PC-3 (cell line): ENCODE data around the gene SINHCAF. TPM values are rescaled to one million over a fixed set of nuclear protein-coding genes. Genes with fewer than 3 reads are reported as not detected.

ENCODE experiments used
- ATAC-seq: fragments of 200-7000 bp; cut with Tn5 transposase; 2 replicates; pipeline ENCODE4 v1.9.1; 2020; ENCODE audit warnings: mild to moderate bottlenecking, moderate library complexity
- BruUV-seq: library from RNA; stranded (reverse); fragments of 400-500 nt; replicated peaks from 2 replicates; lab custom pipeline; 2021; lab: Mats Ljungman, UMichigan
- CTCF ChIA-PET: fragments of 300-600 bp; sonication (Branson Sonifier 250); formaldehyde crosslinking; loops from one replicate; lab custom pipeline; 2022; ENCODE audit warnings: antibody characterized with exemption; lab: Charles Lee
- POLR2A ChIA-PET: fragments of 300-600 bp; sonication (Branson Sonifier 250); formaldehyde crosslinking; loops from one replicate; lab custom pipeline; 2022; ENCODE audit warnings: antibody characterized with exemption; ENCODE audit not compliant: unreplicated experiment; lab: Charles Lee
- DNase-seq: peaks from one replicate; pipeline ENCODE4 v3.0.0-alpha.2; 2015
- H2AFZ ChIP-seq: fragments of 300-600 bp; sonication (generic); 2 replicates; pipeline ENCODE4 v1.6.0; 2016; ENCODE audit warnings: antibody characterized with exemption, low read length
- H3F3A ChIP-seq: fragments of 300-600 bp; sonication (generic); one replicate; pipeline ENCODE4 v1.6.0; 2017; ENCODE audit warnings: antibody characterized with exemption, low read length, control low read depth, mild to moderate bottlenecking; ENCODE audit not compliant: unreplicated experiment
- H3K27ac ChIP-seq: fragments of 300-600 bp; sonication (generic); 2 replicates; pipeline ENCODE4 v1.5.1; 2016; ENCODE audit warnings: mild to moderate bottlenecking, low read length
- H3K27me3 ChIP-seq: fragments of 300-600 bp; sonication (generic); 2 replicates; pipeline ENCODE4 v1.6.1; 2016; ENCODE audit warnings: low read length, mixed read lengths
- H3K36me3 ChIP-seq: fragments of 300-600 bp; sonication (generic); 2 replicates; pipeline ENCODE4 v1.6.1; 2016; ENCODE audit warnings: low read depth, mixed run types, low read length, mixed read lengths
- H3K4me1 ChIP-seq: fragments of 300-600 bp; sonication (generic); 2 replicates; pipeline ENCODE4 v1.5.1; 2016; ENCODE audit warnings: low read length; ENCODE audit not compliant: insufficient read depth
- H3K4me2 ChIP-seq: fragments of 300-600 bp; sonication (generic); 2 replicates; pipeline ENCODE4 v1.6.0; 2016; ENCODE audit warnings: low read length
- H3K4me3 ChIP-seq: fragments of 300-600 bp; sonication (generic); 2 replicates; pipeline ENCODE4 v1.5.1; 2016; ENCODE audit warnings: mild to moderate bottlenecking, low read length, mixed read lengths
- H3K79me2 ChIP-seq: fragments of 300-600 bp; sonication (generic); 2 replicates; pipeline ENCODE4 v1.6.1; 2017; ENCODE audit warnings: low read length, mixed read lengths
- H3K9ac ChIP-seq: fragments of 300-600 bp; sonication (generic); 2 replicates; pipeline ENCODE4 v1.6.0; 2016; ENCODE audit warnings: mild to moderate bottlenecking, low read length
- H3K9me2 ChIP-seq: fragments of 300-600 bp; sonication (generic); replicated peaks from 2 replicates; pipeline ENCODE4 v1.6.1; 2016; ENCODE audit warnings: mixed run types, low read length, mixed read lengths
- H3K9me3 ChIP-seq: fragments of 300-600 bp; sonication (generic); 2 replicates; pipeline ENCODE4 v1.6.1; 2016; ENCODE audit warnings: low read length, mixed read lengths
- H4K20me1 ChIP-seq: fragments of 300-600 bp; sonication (generic); 2 replicates; pipeline ENCODE4 v1.6.1; 2016; ENCODE audit warnings: low read length, mixed read lengths
- CTCF ChIP-seq: fragments of 300-600 bp; sonication (generic); conservative IDR thresholded peaks from 2 replicates; pipeline ENCODE4 v1.5.1; 2017; ENCODE audit warnings: antibody characterized with exemption, low read depth, mild to moderate bottlenecking, low read length
- EZH2 ChIP-seq: fragments of 300-600 bp; sonication (generic); IDR thresholded peaks from one replicate; pipeline ENCODE4 v1.6.1; 2017; ENCODE audit warnings: antibody characterized with exemption, mild to moderate bottlenecking, low read length; ENCODE audit not compliant: unreplicated experiment
- EZH2phosphoT487 ChIP-seq: fragments of 300-600 bp; sonication (generic); IDR thresholded peaks from 2 replicates; pipeline ENCODE4 v1.6.1; 2018; ENCODE audit warnings: mild to moderate bottlenecking, antibody characterized with exemption, low read length, borderline replicate concordance
- intact Hi-C: fragments of 100-400 bp; cut with micrococcal nuclease; formaldehyde crosslinking; loops from 2 replicates; pipeline ENCODE4 v1.9.0; 2023
- total RNA-seq: library from RNA; depleted of rRNA; stranded (reverse); fragments of >200 nt; gene quantifications from 2 replicates; pipeline ENCODE4 v1.2.3, GENCODE V29; 2014

SINHCAF gene
- total RNA-seq, 1 experiment from 2014 or later: 32.0 TPM

- no peak for TF ChIP-seq CTCF
- TF ChIP-seq EZH2phosphoT487: no peak
- TF ChIP-seq EZH2: no peak
- Histone ChIP-seq H3K36me3 (no peaks in the 10 kb centered on the region), H3K9me2 (no peaks in the 10 kb centered on the region), H3F3A (no peaks in the 10 kb centered on the region), H3K9me3 (no peaks in the 10 kb centered on the region), H3K27me3 (no peaks in the 10 kb centered on the region), H3K79me2 (no peaks in the 10 kb centered on the region), H4K20me1 (no peaks in the 10 kb centered on the region), H3K27ac (no peak overlapping the region), H3K4me3 (no peak overlapping the region), H2AFZ (no peak overlapping the region), H3K4me1 (no peaks in the 10 kb centered on the region), H3K9ac (no peak overlapping the region), H3K4me2 (no peak overlapping the region)
- intact Hi-C loops: no loop called here
- no TSS peak for BruUV-seq
- ChIA-PET CTCF (no interaction called here), POLR2A (no interaction called here)
- no peak for DNase-seq
- ATAC-seq: no peak
Observed at GRCh38 chr12:31267966-31268365, 58.0 kb downstream of the SINHCAF start.

GRCh38 chr12:31265722-31266121 lies 60.2 kb downstream of the SINHCAF start:
- ATAC-seq (no peak), DNase-seq (no peak)
- no peak overlapping the region for H3K4me2 ChIP-seq
- intact Hi-C loops: no loop called here
- no peaks in the 10 kb centered on the region for H3F3A ChIP-seq
- no peak overlapping the region for H2AFZ ChIP-seq
- H3K79me2 ChIP-seq: no peaks in the 10 kb centered on the region
- H3K9ac ChIP-seq: no peak overlapping the region
- H3K27me3 ChIP-seq: no peaks in the 10 kb centered on the region
- H3K9me2 ChIP-seq: no peaks in the 10 kb centered on the region
- H4K20me1 ChIP-seq: no peaks in the 10 kb centered on the region
- no TSS peak for BruUV-seq
- H3K36me3 ChIP-seq: no peaks in the 10 kb centered on the region
- TF ChIP-seq EZH2phosphoT487 (no peak), CTCF (no peak)
- POLR2A ChIA-PET: no interaction called here
- H3K4me1 ChIP-seq: no peaks in the 10 kb centered on the region
- H3K27ac ChIP-seq: no peak overlapping the region
- no peaks in the 10 kb centered on the region for H3K9me3 ChIP-seq
- H3K4me3 ChIP-seq: no peak overlapping the region
- CTCF ChIA-PET: interaction anchor here (0.7 kb wide), 1 partner anchor 386 kb away, joined by 4 read pairs; no protein-coding TSS in a partner anchor

- Histone ChIP-seq H3K36me3 (no peaks in the 10 kb centered on the region), H3F3A (no peaks in the 10 kb centered on the region), H3K9me2 (no peaks in the 10 kb centered on the region), H3K4me3 (no peak overlapping the region), H3K9me3 (no peaks in the 10 kb centered on the region), H3K4me1 (no peaks in the 10 kb centered on the region), H3K9ac (no peak overlapping the region), H3K79me2 (no peaks in the 10 kb centered on the region), H3K4me2 (no peak overlapping the region), H4K20me1 (no peaks in the 10 kb centered on the region), H2AFZ (no peak overlapping the region), H3K27me3 (no peaks in the 10 kb centered on the region), H3K27ac (no peak overlapping the region)
- no TSS peak for BruUV-seq
- DNase-seq (no peak), ATAC-seq (no peak)
- no peak for TF ChIP-seq CTCF
- TF ChIP-seq EZH2: no peak
- TF ChIP-seq EZH2phosphoT487: no peak
- POLR2A ChIA-PET: interaction anchor here (0.6 kb wide), 1 partner anchor 508 kb away, joined by 3 read pairs; no protein-coding TSS in a partner anchor
- intact Hi-C loops: no loop called here
- CTCF ChIA-PET: interaction anchor here (1.0 kb wide), 1 partner anchor 8 kb away, joined by 6 read pairs; no protein-coding TSS in a partner anchor
Observed at GRCh38 chr12:31263661-31264060, 62.3 kb downstream of the SINHCAF start.
